Endothelial cell of umbilical vein (primary cell): Measurements from ENCODE around the gene RAB43. TPM values are rescaled to one million over a fixed set of nuclear protein-coding genes. Genes with fewer than 3 reads are reported as not detected.

Source experiments
- BruUV-seq: library from RNA; stranded (reverse); fragments of 400-500 nt; replicated peaks from 2 replicates; lab custom pipeline; 2021; lab: Mats Ljungman, UMichigan
- CTCF ChIA-PET: fragments of 300-600, 350-600 bp; sonication (Branson Sonifier 250); formaldehyde crosslinking; loops from one replicate; lab custom pipeline; 2021; ENCODE audit warnings: antibody characterized with exemption, inconsistent platforms; lab: Charles Lee
- POLR2A ChIA-PET: fragments of 300-600, 350-600 bp; sonication (Branson Sonifier 250); formaldehyde crosslinking; loops from one replicate; lab custom pipeline; 2021; ENCODE audit warnings: antibody characterized with exemption, inconsistent platforms; lab: Charles Lee
- DNase-seq: peaks from one replicate; pipeline ENCODE4 v3.0.0-alpha.2; 2011; ENCODE audit warnings: low read depth, low spot score
- FAIRE-seq: peaks from 2 replicates; lab custom pipeline; 2011; peaks lifted over from hg19 to GRCh38; lab: Jason Lieb, UNC
- H2AFZ ChIP-seq: 2 replicates; pipeline ENCODE4 v1.6.0; 2012; ENCODE audit warnings: low read depth, low read length, control low read depth, inconsistent platforms
- H3K27ac ChIP-seq: 2 replicates; pipeline ENCODE4 v1.5.1; 2011; ENCODE audit warnings: low read depth, mild to moderate bottlenecking, control low read depth, low read length, moderate library complexity; ENCODE audit not compliant: insufficient read depth
- H3K27me3 ChIP-seq, 2 experiments: 2 replicates each; pipeline versions ENCODE4 v1.6.0 to v1.6.1; 2011; ENCODE audit warnings: low read length in 2 of 2, mixed read lengths in 1 of 2; ENCODE audit not compliant: control insufficient read depth in 2 of 2, insufficient read depth in 2 of 2
- H3K36me3 ChIP-seq, 2 experiments: 2 replicates in 1 of 2; 3 replicates in 1 of 2; pipeline ENCODE4 v1.5.1; 2011; ENCODE audit warnings: low read length in 2 of 2, mild to moderate bottlenecking in 1 of 2, moderate library complexity in 1 of 2; ENCODE audit not compliant: control insufficient read depth in 2 of 2, insufficient read depth in 2 of 2; ENCODE audit errors: extremely low read depth in 1 of 2
- H3K4me1 ChIP-seq: 3 replicates; pipeline ENCODE4 v1.5.1; 2011; ENCODE audit warnings: mild to moderate bottlenecking, low read length; ENCODE audit not compliant: control insufficient read depth, insufficient read depth; ENCODE audit errors: extremely low read depth
- H3K4me2 ChIP-seq: 2 replicates; pipeline ENCODE4 v1.6.1; 2011; ENCODE audit warnings: low read length, control low read depth, mixed read lengths; ENCODE audit not compliant: insufficient read depth
- H3K4me3 ChIP-seq, 3 experiments: fragments of 200-600 bp in 1 of 3; sonication (generic), shearing (Covaris generic) in 1 of 3; replicated peaks in 1 of 3; 2 replicates each; pipeline ENCODE4 v1.5.1; 2011 to 2016; ENCODE audit warnings: control low read depth in 3 of 3, low read length in 3 of 3, mild to moderate bottlenecking in 2 of 3, inconsistent platforms in 1 of 3, low read depth in 1 of 3, moderate library complexity in 1 of 3; ENCODE audit not compliant: insufficient read depth in 1 of 3
- H3K79me2 ChIP-seq: 2 replicates; pipeline ENCODE4 v1.6.0; 2012; ENCODE audit warnings: low read length, inconsistent platforms; ENCODE audit not compliant: control insufficient read depth, insufficient read depth
- H3K9ac ChIP-seq: replicated peaks from 2 replicates; pipeline ENCODE3; 2011; ENCODE audit warnings: low read length, control low read depth; ENCODE audit not compliant: insufficient read depth; ENCODE audit errors: extremely low read depth
- H3K9me1 ChIP-seq: replicated peaks from 3 replicates; pipeline ENCODE4 v1.6.0; 2011; ENCODE audit warnings: mild to moderate bottlenecking, low read length; ENCODE audit not compliant: control insufficient read depth, insufficient read depth; ENCODE audit errors: extremely low read depth
- H3K9me3 ChIP-seq: replicated peaks from 2 replicates; pipeline ENCODE4 v1.5.1; 2012; ENCODE audit warnings: low read length, inconsistent platforms; ENCODE audit not compliant: control insufficient read depth, insufficient read depth
- H4K20me1 ChIP-seq: replicated peaks from 2 replicates; pipeline ENCODE3; 2011; ENCODE audit warnings: mild to moderate bottlenecking, low read length; ENCODE audit not compliant: control insufficient read depth, insufficient read depth; ENCODE audit errors: extremely low read depth
- CTCF ChIP-seq, 2 donors: IDR thresholded peaks; 1 replicate in 1 of 2; 2 replicates in 1 of 2; pipeline ENCODE4 v1.5.1; 2011; ENCODE audit warnings: low read length in 2 of 2, mild to moderate bottlenecking in 2 of 2, moderate library complexity in 2 of 2, control low read depth in 1 of 2, inconsistent platforms in 1 of 2, low read depth in 1 of 2; ENCODE audit not compliant: insufficient read depth in 1 of 2; ENCODE audit errors: extremely low read depth in 1 of 2
- EZH2 ChIP-seq: IDR thresholded peaks from 2 replicates; pipeline ENCODE4 v1.6.1; 2012; ENCODE audit warnings: borderline replicate concordance, low read depth, mild to moderate bottlenecking, moderate library complexity, low read length, inconsistent platforms; ENCODE audit not compliant: severe bottlenecking
- FOS ChIP-seq: IDR thresholded peaks from 2 replicates; pipeline ENCODE4 v1.6.1; 2011; ENCODE audit warnings: mild to moderate bottlenecking, low read length, moderate library complexity, borderline replicate concordance; ENCODE audit not compliant: insufficient read depth
- GATA2 ChIP-seq: IDR thresholded peaks from 2 replicates; pipeline ENCODE4 v1.7.0; 2011; ENCODE audit warnings: low read depth, mild to moderate bottlenecking, moderate library complexity, mixed read lengths, low read length; ENCODE audit not compliant: insufficient read length, insufficient read depth
- JUN ChIP-seq: IDR thresholded peaks from 2 replicates; pipeline ENCODE4 v1.6.1; 2011; ENCODE audit warnings: borderline replicate concordance, low read depth; ENCODE audit not compliant: insufficient read length, insufficient read depth
- MYC ChIP-seq: IDR thresholded peaks from one replicate; pipeline ENCODE4 v1.6.1; 2011; ENCODE audit warnings: mild to moderate bottlenecking, low read depth, low read length
- POLR2A ChIP-seq: IDR thresholded peaks from 2 replicates; pipeline ENCODE4 v1.6.1; 2012; ENCODE audit warnings: low read depth, mild to moderate bottlenecking, control low read depth, low read length
- POLR2AphosphoS5 ChIP-seq: IDR thresholded peaks from 2 replicates; pipeline ENCODE4 v1.6.1; 2012; ENCODE audit warnings: low read depth, mild to moderate bottlenecking, control low read depth, low read length, moderate library complexity; ENCODE audit not compliant: insufficient read depth
- dilution Hi-C: fragments of 300-500 bp; cut with MboI; formaldehyde crosslinking; loops from one replicate; pipeline ENCODE4 v1.15.0; 2019; ENCODE audit warnings: low sequenced_read_pairs; ENCODE audit not compliant: extremely low pct_ligation_motif_present
- intact Hi-C: fragments of 100-400 bp; cut with micrococcal nuclease; formaldehyde crosslinking; loops from one replicate; pipeline ENCODE4 v1.10.0; 2022
- polyA plus RNA-seq, 4 experiments: library from polyadenylated mRNA; depleted of rRNA in 3 of 4; stranded (reverse) in 3 of 4; unstranded in 1 of 4; fragments of >200 nt; gene quantifications; 2 replicates each; pipeline versions ENCODE4 v1.2.1 to v1.2.3, GENCODE V29; 2011 to 2012; ENCODE audit warnings: missing spikeins in 1 of 4
- total RNA-seq: library from RNA; stranded (reverse); gene quantifications from 2 replicates; pipeline ENCODE4 v1.2.3, GENCODE V29; 2021
- TF ChIP-seq, protein P1 (sequence below): IDR thresholded peaks from 2 replicates; pipeline ENCODE4 v1.6.1; 2011; ENCODE audit not compliant: insufficient read depth, insufficient read length

RAB43 gene
- total and polyA plus RNA-seq, 2 donors (not counting 3 experiments of a cell fraction or from before 2014, with no cell fraction given) = 18.5 to 31.5 TPM

DNA sequence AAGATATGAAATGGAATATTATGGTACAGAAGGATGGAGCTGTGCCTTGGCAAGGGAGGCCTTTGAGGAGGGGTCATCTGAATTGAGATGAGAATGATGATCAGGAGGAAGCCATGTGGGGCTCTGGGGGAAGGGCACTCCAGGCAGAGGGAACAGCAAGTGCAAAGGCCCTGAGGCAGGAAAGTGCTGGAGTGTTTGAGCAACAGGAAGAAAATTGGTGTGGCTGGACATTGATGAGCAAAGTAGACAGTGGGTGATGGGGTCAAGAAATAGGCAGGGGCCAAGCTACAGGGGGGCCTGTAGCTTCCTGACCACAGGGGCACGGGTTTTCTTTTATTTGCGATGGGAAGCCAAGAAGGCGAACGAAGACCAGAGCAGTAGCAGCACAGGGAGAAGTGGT lies 64.4 kb downstream of the RAB43 start:
- no TSS peak for BruUV-seq
- Histone ChIP-seq H3K9me1 (no peaks in the 10 kb centered on the region), H3K4me1 (peaks cover 15% of the 10 kb centered on the region), H3K27ac (no peak overlapping the region), H2AFZ (no peak overlapping the region), H3K27me3 (no peaks in the 10 kb centered on the region), H3K4me3 (no peak overlapping the region), H3K9ac (no peak overlapping the region), H3K9me3 (no peaks in the 10 kb centered on the region), H3K79me2 (no peaks in the 10 kb centered on the region), H3K36me3 (no peaks in the 10 kb centered on the region), H3K4me2 (no peak overlapping the region), H4K20me1 (no peaks in the 10 kb centered on the region)
- TF ChIP-seq POLR2AphosphoS5 = no peak
- ChIA-PET POLR2A (no interaction called here), CTCF (no interaction called here)
- dilution Hi-C loops (no loop called here), intact Hi-C loops (no loop called here)
- no peak for FAIRE-seq
- no peak for DNase-seq

DNA sequence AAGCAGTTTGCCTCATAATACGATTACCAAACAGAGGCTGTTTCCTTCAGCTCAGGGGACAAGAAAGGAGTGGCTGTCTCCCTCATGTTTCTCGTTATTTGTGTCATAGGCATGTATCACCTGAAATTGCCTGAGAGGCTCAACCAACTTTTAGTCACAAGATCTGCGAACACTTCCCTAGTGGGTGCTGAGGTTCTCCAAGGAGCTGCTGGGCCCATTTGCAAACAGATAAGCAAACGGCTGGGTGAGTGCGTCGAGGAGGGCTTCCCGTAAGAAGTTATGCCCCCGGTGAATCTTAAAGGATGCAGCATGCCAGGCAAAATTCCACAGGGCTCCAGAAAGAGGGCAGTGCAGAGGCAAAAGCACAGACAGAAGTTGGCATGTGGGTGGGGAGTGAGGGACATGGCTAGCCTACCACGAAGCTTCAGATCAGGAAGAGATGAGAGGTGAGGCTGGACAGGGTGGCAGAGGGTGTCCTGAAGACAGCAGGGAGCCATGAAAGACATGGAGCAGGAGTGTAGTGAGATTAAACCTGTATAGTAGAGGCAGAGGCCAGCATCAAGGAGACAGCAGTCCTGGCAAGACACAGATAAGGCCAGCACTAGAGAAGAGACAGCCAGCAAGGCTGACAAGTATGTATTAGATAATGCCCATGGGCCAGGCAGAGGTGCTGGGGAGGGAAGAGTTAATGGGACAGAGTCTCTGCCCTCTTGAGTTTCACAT lies 65.0 kb downstream of the RAB43 start:
- no peaks in the 10 kb centered on the region for H3K9me1 ChIP-seq
- H3K9ac ChIP-seq = no peak overlapping the region
- intact Hi-C loops (no loop called here), dilution Hi-C loops (no loop called here)
- H3K27ac ChIP-seq = no peak overlapping the region
- H3K9me3 ChIP-seq = no peaks in the 10 kb centered on the region
- POLR2A ChIA-PET = no interaction called here
- no peaks in the 10 kb centered on the region for H4K20me1 ChIP-seq
- H3K4me1 ChIP-seq = peaks cover 15% of the 10 kb centered on the region
- H3K27me3 ChIP-seq = no peaks in the 10 kb centered on the region
- DNase-seq = no peak
- no peaks in the 10 kb centered on the region for H3K79me2 ChIP-seq
- CTCF ChIA-PET = interaction anchor here (6.1 kb wide), 1 partner anchor 87 kb away, joined by 121 read pairs; no protein-coding TSS in a partner anchor
- H3K36me3 ChIP-seq = no peaks in the 10 kb centered on the region
- no peak overlapping the region for H3K4me3 ChIP-seq
- no TSS peak for BruUV-seq
- no peak for FAIRE-seq
- H2AFZ ChIP-seq = no peak overlapping the region
- H3K4me2 ChIP-seq = no peak overlapping the region
- no peak for TF ChIP-seq JUN
- no peak for TF ChIP-seq EZH2
- TF ChIP-seq POLR2AphosphoS5 = no peak
- no peak for TF ChIP-seq MYC
- TF ChIP-seq, protein P1, sequence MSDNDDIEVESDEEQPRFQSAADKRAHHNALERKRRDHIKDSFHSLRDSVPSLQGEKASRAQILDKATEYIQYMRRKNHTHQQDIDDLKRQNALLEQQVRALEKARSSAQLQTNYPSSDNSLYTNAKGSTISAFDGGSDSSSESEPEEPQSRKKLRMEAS = no peak
- no peak for TF ChIP-seq POLR2A
- TF ChIP-seq GATA2 = no peak
- TF ChIP-seq FOS = no peak
- TF ChIP-seq CTCF (IDR thresholded peaks at IDR 0.05; ENCODE audit: extremely low read depth in 1 of 2, insufficient read depth in 1 of 2, low read depth in 1 of 2, low read length in 2 of 2) = no peak
